ENCODE measurements around the gene ANO2.

- TF ChIP-seq CTCF (IDR thresholded peaks at IDR 0.05) (no peak), POLR2AphosphoS5 (IDR thresholded peaks at IDR 0.05) (no peak), POLR2A (IDR thresholded peaks at IDR 0.05) (no peak), EP300 (IDR thresholded peaks at IDR 0.05) (no peak)
Observed at GRCh38 chr12:5688226-5688625, 256.8 kb downstream of the ANO2 start.

Measured in stomach (tissue), 4 donors.